Fibroblast of villous mesenchyme (primary cell): Measurements from ENCODE around the gene COBL. TPM values are rescaled to one million over a fixed set of nuclear protein-coding genes. Genes with fewer than 3 reads are reported as not detected.
A peak's percentile ranks its signal among the peaks of the same experiment; 100 is the strongest.

Experiments used
- DNase-seq: peaks from one replicate; pipeline ENCODE4 v3.0.0-alpha.2; 2010; ENCODE audit warnings: low read depth
- H3K4me3 ChIP-seq: 2 replicates; pipeline ENCODE4 v1.5.1; 2011; ENCODE audit warnings: low read depth, mild to moderate bottlenecking, low read length
- total RNA-seq: library from RNA; depleted of rRNA; stranded (reverse); fragments of >200 nt; gene quantifications from 2 replicates; pipeline ENCODE4 v1.2.3, GENCODE V29; 2012
- TF ChIP-seq, protein P1 (sequence below): IDR thresholded peaks from 2 replicates; pipeline ENCODE4 v1.5.1; 2012; ENCODE audit warnings: low read depth, mild to moderate bottlenecking, low read length; ENCODE audit not compliant: insufficient read depth

The COBL gene
- total RNA-seq, 1 donor = not detected

DNA sequence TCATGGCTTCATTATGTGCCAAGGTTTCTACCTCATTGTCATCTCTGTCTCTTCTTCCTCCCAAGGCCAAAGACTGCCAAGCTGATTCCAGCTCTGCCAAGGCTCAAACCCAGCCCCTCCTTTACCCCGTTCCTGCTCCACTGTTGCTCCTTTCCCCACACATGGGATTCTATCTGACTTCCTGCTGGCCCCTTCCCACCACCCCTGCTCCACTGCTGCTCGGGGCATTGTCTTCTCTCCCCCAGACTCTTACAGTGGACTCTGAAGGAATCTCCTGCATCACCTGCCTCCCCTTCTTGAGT, 86.3 kb downstream of the COBL start:
- no peak for DNase-seq
- TF ChIP-seq, protein P1, sequence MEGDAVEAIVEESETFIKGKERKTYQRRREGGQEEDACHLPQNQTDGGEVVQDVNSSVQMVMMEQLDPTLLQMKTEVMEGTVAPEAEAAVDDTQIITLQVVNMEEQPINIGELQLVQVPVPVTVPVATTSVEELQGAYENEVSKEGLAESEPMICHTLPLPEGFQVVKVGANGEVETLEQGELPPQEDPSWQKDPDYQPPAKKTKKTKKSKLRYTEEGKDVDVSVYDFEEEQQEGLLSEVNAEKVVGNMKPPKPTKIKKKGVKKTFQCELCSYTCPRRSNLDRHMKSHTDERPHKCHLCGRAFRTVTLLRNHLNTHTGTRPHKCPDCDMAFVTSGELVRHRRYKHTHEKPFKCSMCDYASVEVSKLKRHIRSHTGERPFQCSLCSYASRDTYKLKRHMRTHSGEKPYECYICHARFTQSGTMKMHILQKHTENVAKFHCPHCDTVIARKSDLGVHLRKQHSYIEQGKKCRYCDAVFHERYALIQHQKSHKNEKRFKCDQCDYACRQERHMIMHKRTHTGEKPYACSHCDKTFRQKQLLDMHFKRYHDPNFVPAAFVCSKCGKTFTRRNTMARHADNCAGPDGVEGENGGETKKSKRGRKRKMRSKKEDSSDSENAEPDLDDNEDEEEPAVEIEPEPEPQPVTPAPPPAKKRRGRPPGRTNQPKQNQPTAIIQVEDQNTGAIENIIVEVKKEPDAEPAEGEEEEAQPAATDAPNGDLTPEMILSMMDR = no peak
- H3K4me3 ChIP-seq = no peak overlapping the region

DNA sequence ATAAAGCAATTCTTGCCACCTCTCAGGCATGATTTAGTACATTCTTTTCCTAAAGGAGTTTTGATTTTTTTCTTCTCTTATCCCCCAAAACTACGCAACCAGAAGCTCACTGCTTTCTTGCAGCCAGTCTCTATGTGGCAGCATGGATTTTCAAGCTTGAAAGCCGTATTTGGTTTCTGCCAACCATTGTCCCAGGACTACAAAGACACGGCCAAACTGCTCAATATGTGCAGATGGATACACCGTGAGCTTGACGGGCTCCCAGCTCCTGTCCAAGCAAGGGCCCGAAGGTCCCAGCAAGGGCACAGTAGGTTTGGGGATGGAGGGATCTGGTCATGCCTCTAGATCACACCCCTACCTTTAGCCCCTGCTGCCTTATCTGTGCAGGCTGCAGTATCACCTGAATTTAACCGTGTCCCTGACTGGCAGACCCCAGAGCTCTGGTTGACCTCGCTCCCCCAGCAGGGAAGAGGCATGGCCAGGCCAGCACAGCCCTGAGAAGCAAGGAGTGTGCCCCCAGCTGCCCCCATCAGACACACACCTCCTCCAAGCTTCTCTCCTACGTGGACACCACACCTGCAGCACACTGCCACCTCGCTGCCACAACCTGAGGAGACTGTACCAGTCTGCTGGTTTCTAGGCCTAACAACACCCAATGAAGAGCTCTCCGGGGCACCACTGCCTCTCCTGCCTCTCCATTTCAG, 86.8 kb downstream of the COBL start:
- DNase-seq = no peak
- H3K4me3 ChIP-seq = no peak overlapping the region
- TF ChIP-seq, protein P1 = no peak

DNA sequence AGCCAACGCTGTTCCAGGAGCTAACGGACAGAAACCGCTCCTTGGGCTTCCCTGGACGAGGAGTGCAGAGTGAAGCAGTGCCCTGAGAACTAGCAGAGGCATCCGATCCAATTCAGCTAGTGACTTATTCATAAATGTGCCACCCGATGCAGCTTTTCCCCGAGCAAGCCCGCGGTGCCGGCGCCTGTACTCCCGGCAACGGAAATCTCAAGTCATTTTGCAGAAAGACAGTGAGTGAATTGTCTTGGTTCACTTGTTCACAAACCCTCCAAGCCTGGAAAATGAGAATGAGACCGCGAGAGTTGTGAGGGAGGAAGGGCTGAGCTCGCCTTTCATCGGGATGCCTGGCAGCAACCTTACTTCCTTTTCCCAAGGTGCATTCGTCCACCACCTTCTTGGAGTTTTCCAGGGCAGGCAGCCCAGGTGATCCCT, 87.5 kb downstream of the COBL start:
- H3K4me3 ChIP-seq = no peak overlapping the region
- no peak for DNase-seq
- TF ChIP-seq, protein P1 = no peak

DNA sequence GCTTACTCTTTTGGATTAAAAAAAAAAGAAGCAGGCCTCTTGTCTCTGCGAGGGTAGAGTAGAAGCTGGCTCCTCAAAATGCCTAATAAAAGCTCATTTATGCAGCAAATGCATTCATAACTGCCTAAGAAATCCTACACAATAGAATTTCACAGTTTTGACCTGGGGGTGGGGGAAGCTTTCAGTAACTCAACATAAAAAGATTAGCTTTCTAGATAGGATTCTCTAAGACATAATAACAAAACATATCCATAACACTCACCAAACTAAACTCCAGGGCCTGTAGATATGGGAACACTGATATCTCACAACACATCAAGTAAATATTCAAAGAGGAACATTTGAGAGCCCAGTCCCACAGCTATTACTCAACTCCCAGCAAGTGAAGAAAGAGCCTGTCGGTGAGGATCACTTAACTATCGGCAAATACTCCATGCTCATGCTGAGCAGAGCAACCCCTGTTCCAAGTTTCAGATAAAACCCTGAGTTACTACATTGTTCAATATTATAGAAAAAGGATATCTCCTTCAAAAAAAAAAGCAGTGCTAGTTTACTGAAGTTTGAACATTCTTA, 88.1 kb downstream of the COBL start:
- DNase-seq = peak; percentile 3
- TF ChIP-seq, protein P1 = no peak

DNA sequence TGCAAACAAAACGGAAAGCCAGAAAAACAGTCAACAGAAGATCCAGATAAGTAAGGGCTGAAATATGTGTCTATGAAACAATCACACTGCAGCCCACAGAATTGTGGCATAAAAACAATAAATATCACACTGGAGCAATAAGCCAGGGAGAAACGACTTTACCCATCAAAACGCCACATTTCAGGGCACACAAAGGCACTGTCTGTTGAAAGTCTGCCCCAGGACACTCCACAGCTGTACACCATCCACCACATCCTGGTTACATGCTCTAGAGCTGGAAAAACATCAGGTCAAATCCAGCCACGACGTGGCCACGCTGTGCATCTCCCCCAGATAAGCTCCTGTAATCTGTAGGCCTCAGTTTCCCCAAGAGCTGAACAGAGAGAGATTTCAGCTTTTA, 88.7 kb downstream of the COBL start:
- H3K4me3 ChIP-seq = no peak overlapping the region
- no peak for DNase-seq
- TF ChIP-seq, protein P1 = no peak

More for the DNA sequence above, 88.1 kb downstream of the COBL start:
- H3K4me3 ChIP-seq = no peak overlapping the region

DNA sequence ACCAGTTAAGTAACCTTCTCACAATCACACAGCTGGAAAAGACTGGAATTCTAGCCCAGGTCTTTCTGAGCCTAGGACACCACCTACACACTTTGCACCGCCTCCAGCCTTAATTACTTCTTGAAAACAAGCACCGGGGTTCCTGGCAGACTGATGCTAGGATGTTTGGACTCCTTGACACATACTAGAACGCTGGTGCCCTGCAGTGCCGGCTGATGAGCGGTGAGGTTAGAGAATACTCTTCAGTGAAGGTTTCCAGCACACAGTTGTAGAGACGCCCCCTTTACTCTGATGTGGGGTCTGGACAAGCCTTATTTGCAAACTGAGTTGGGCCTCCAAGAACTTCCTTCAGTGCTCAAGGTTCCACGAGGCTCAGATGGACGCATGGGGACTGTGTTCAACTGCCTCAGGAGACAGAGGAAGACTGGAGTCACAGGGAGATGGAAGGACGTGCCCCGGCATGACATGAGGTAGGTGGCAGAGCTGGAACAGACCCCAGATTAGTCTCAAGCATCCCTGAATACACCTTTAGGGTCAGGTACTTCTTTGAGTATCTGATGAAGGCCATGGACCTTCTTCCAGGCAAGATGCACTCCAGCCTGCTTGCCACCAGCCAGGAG, 89.6 kb downstream of the COBL start:
- no peak for DNase-seq
- TF ChIP-seq, protein P1 = no peak
- no peak overlapping the region for H3K4me3 ChIP-seq
